H1 (cell line): ENCODE data around the gene MYRF. TPM values are rescaled to one million over a fixed set of nuclear protein-coding genes. Genes with fewer than 3 reads are reported as not detected.

ENCODE experiments used
- CTCF ChIA-PET: fragments of 300-600 bp; sonication (Branson Sonifier 250); formaldehyde crosslinking; loops from one replicate; lab custom pipeline; 2021; ENCODE audit not compliant: partially characterized antibody; lab: Charles Lee
- POLR2A ChIA-PET: fragments of 300-600 bp; sonication (Branson Sonifier 250); formaldehyde crosslinking; loops from one replicate; lab custom pipeline; 2021; ENCODE audit warnings: inconsistent platforms; ENCODE audit not compliant: partially characterized antibody; lab: Charles Lee
- DNase-seq, 2 experiments: peaks; one replicate each; pipeline versions ENCODE4 v3.0.0 to v3.0.0-alpha.2; 2010 to 2022; ENCODE audit warnings: low spot score in 2 of 2, low read depth in 1 of 2, mixed read lengths in 1 of 2
- FAIRE-seq: peaks from 2 replicates; lab custom pipeline; 2011; peaks lifted over from hg19 to GRCh38; lab: Jason Lieb, UNC
- H2AFZ ChIP-seq: 2 replicates; pipeline ENCODE4 v1.8.1; 2012; ENCODE audit warnings: low read length, inconsistent platforms
- H2AK5ac ChIP-seq: 2 replicates; pipeline ENCODE4 v1.6.1; 2013; ENCODE audit warnings: low read depth, low read length
- H2BK120ac ChIP-seq: replicated peaks from 2 replicates; pipeline ENCODE3; 2013; ENCODE audit warnings: low read depth, low read length, inconsistent platforms
- H2BK12ac ChIP-seq: 2 replicates; pipeline ENCODE4 v1.6.1; 2013; ENCODE audit warnings: low read depth, low read length
- H2BK15ac ChIP-seq: 2 replicates; pipeline ENCODE4 v1.6.1; 2013; ENCODE audit warnings: low read length
- H2BK20ac ChIP-seq: 2 replicates; pipeline ENCODE4 v1.6.1; 2013; ENCODE audit warnings: low read length
- H2BK5ac ChIP-seq: 2 replicates; pipeline ENCODE4 v1.6.1; 2013; ENCODE audit warnings: low read depth, low read length
- H3K14ac ChIP-seq: 2 replicates; pipeline ENCODE4 v1.6.1; 2013; ENCODE audit warnings: inconsistent platforms; ENCODE audit not compliant: insufficient read length
- H3K18ac ChIP-seq: 2 replicates; pipeline ENCODE4 v1.6.1; 2013; ENCODE audit warnings: low read length; ENCODE audit errors: extremely low read depth
- H3K23ac ChIP-seq: 2 replicates; pipeline ENCODE4 v1.6.1; 2013; ENCODE audit warnings: inconsistent platforms; ENCODE audit not compliant: insufficient read length
- H3K23me2 ChIP-seq: 2 replicates; pipeline ENCODE4 v1.6.1; 2013; ENCODE audit warnings: low read depth, low read length
- H3K27ac ChIP-seq: 2 replicates; pipeline ENCODE4 v1.6.1; 2011; ENCODE audit warnings: low read depth, low read length, inconsistent platforms
- H3K27me3 ChIP-seq, 4 experiments: replicated peaks in 1 of 4; 1 replicate in 1 of 4; 2 replicates in 3 of 4; pipeline versions ENCODE4 v1.6.1 to v1.8.1; 2011 to 2013; ENCODE audit warnings: low read length in 3 of 4, mild to moderate bottlenecking in 3 of 4, inconsistent platforms in 2 of 4, mixed read lengths in 2 of 4, moderate library complexity in 1 of 4; ENCODE audit not compliant: control insufficient read depth in 3 of 4, insufficient read depth in 3 of 4; ENCODE audit errors: extremely low read depth in 1 of 4
- H3K36me3 ChIP-seq, 4 experiments: 2 replicates each; pipeline versions ENCODE4 v1.6.1 to v1.8.1; 2011 to 2013; ENCODE audit warnings: mild to moderate bottlenecking in 4 of 4, low read length in 3 of 4, moderate library complexity in 2 of 4, control low read depth in 1 of 4, inconsistent platforms in 1 of 4; ENCODE audit not compliant: insufficient read depth in 4 of 4, control insufficient read depth in 2 of 4
- H3K4ac ChIP-seq: replicated peaks from 2 replicates; pipeline ENCODE3; 2013; ENCODE audit warnings: low read length, low read depth, mixed read lengths, inconsistent platforms; ENCODE audit not compliant: insufficient read length
- H3K4me1 ChIP-seq, 4 experiments: replicated peaks in 1 of 4; 1 replicate in 1 of 4; 2 replicates in 3 of 4; pipeline versions ENCODE4 v1.6.1 to v1.8.1; 2011 to 2013; ENCODE audit warnings: low read length in 3 of 4, inconsistent platforms in 2 of 4, mixed read lengths in 1 of 4; ENCODE audit not compliant: insufficient read depth in 4 of 4, control insufficient read depth in 3 of 4
- H3K4me2 ChIP-seq, 2 experiments: 2 replicates each; pipeline versions ENCODE4 v1.6.1 to v1.8.1; 2011 to 2013; ENCODE audit warnings: low read depth in 2 of 2, low read length in 2 of 2, control low read depth in 1 of 2, inconsistent platforms in 1 of 2, mild to moderate bottlenecking in 1 of 2; ENCODE audit not compliant: insufficient read depth in 1 of 2
- H3K4me3 ChIP-seq, 4 experiments: fragments of 200-600, 300-600 bp in 1 of 4; sonication (generic), shearing (Covaris generic), sonication (Bioruptor Twin) in 1 of 4; 2 replicates each; pipeline versions ENCODE4 v1.5.1 to v1.8.1; 2011 to 2016; ENCODE audit warnings: low read length in 4 of 4, low read depth in 3 of 4, control low read depth in 2 of 4, inconsistent platforms in 2 of 4, mild to moderate bottlenecking in 2 of 4, mixed read lengths in 1 of 4, moderate library complexity in 1 of 4; ENCODE audit not compliant: insufficient read depth in 2 of 4; ENCODE audit errors: extremely low read depth in 1 of 4
- H3K56ac ChIP-seq: replicated peaks from 2 replicates; pipeline ENCODE3; 2013; ENCODE audit warnings: low read depth, mild to moderate bottlenecking, mixed read lengths, low read length, inconsistent platforms; ENCODE audit not compliant: insufficient read length
- H3K79me1 ChIP-seq: 2 replicates; pipeline ENCODE4 v1.6.1; 2013; ENCODE audit warnings: low read depth, low read length, control low read depth
- H3K79me2 ChIP-seq, 2 experiments: 2 replicates each; pipeline versions ENCODE4 v1.6.1 to v1.8.1; 2012 to 2013; ENCODE audit warnings: low read length in 2 of 2, mild to moderate bottlenecking in 2 of 2, inconsistent platforms in 1 of 2; ENCODE audit not compliant: insufficient read depth in 2 of 2, control insufficient read depth in 1 of 2
- H3K9ac ChIP-seq, 4 experiments: replicated peaks in 1 of 4; 1 replicate in 1 of 4; 2 replicates in 3 of 4; pipeline versions ENCODE4 v1.6.1 to v1.8.1; 2011 to 2013; ENCODE audit warnings: low read depth in 3 of 4, low read length in 3 of 4, control low read depth in 2 of 4, mild to moderate bottlenecking in 2 of 4, moderate library complexity in 2 of 4, inconsistent platforms in 1 of 4; ENCODE audit errors: extremely low read depth in 1 of 4
- H3K9me3 ChIP-seq, 2 experiments: 2 replicates each; pipeline versions ENCODE4 v1.6.1 to v1.8.1; 2012 to 2013; ENCODE audit warnings: mild to moderate bottlenecking in 2 of 2, moderate library complexity in 2 of 2, control low read depth in 1 of 2, inconsistent platforms in 1 of 2, low read depth in 1 of 2, low read length in 1 of 2, mixed read lengths in 1 of 2; ENCODE audit not compliant: insufficient read depth in 2 of 2
- H4K20me1 ChIP-seq, 2 experiments: replicated peaks in 1 of 2; 2 replicates each; pipeline versions ENCODE3 to v1.8.1; 2011 to 2013; ENCODE audit warnings: inconsistent platforms in 2 of 2, low read length in 2 of 2, mild to moderate bottlenecking in 1 of 2; ENCODE audit not compliant: insufficient read depth in 2 of 2, control insufficient read depth in 1 of 2
- H4K5ac ChIP-seq: 2 replicates; pipeline ENCODE4 v1.6.1; 2013; ENCODE audit warnings: low read length, low read depth, mixed read lengths, inconsistent platforms; ENCODE audit not compliant: insufficient read length
- H4K8ac ChIP-seq: 2 replicates; pipeline ENCODE4 v1.8.0; 2013; ENCODE audit warnings: mild to moderate bottlenecking, moderate library complexity, low read length, inconsistent platforms; ENCODE audit not compliant: insufficient read depth; ENCODE audit errors: extremely low read depth
- H4K91ac ChIP-seq: replicated peaks from 2 replicates; pipeline ENCODE3; 2013; ENCODE audit warnings: low read length, mixed read lengths, inconsistent platforms; ENCODE audit not compliant: insufficient read length
- BCL11A ChIP-seq, 2 experiments: IDR thresholded peaks; one replicate each; pipeline ENCODE4 v1.6.1; 2011; ENCODE audit warnings: low read depth in 2 of 2, low read length in 2 of 2, mild to moderate bottlenecking in 2 of 2
- EZH2 ChIP-seq: fragments of 200-600 bp; sonication (generic); IDR thresholded peaks from 2 replicates; pipeline ENCODE4 v1.7.1; 2012; ENCODE audit warnings: low read depth, mild to moderate bottlenecking, moderate library complexity, low read length, inconsistent platforms; ENCODE audit not compliant: severe bottlenecking
- PHF8 ChIP-seq: fragments of 200-600 bp; sonication (generic); conservative IDR thresholded peaks from 2 replicates; pipeline ENCODE4 v1.7.1; 2012; ENCODE audit warnings: low read depth, mild to moderate bottlenecking, inconsistent platforms, low read length, moderate library complexity
- POLR2A ChIP-seq, 2 experiments: IDR thresholded peaks; 1 replicate in 1 of 2; 2 replicates in 1 of 2; pipeline ENCODE4 v1.6.1; 2011; ENCODE audit warnings: low read depth in 2 of 2, low read length in 2 of 2, mild to moderate bottlenecking in 2 of 2; ENCODE audit errors: control extremely low read depth in 1 of 2
- POLR2AphosphoS5 ChIP-seq: IDR thresholded peaks from 2 replicates; pipeline ENCODE4 v1.6.1; 2011; ENCODE audit warnings: low read depth, low read length
- YY1 ChIP-seq: IDR thresholded peaks from 2 replicates; pipeline ENCODE4 v1.6.1; 2011; ENCODE audit warnings: low read depth, mild to moderate bottlenecking, low read length
- WGBS, 2 experiments: shearing (Covaris generic) in 1 of 2; methylation state at CpG; one replicate each; pipeline versions ENCODE4 v1.1.6 to v1.1.7; 2013 to 2015; ENCODE audit warnings: low lambda C conversion rate in 2 of 2, mixed read lengths in 2 of 2, inconsistent platforms in 1 of 2, low coverage in 1 of 2, missing lambda C conversion rate in 1 of 2; ENCODE audit not compliant: insufficient replicate concordance in 2 of 2, insufficient coverage in 1 of 2, insufficient read length in 1 of 2; ENCODE audit errors: extremely low coverage in 1 of 2, missing lambda C conversion rate in 1 of 2; 5-methylcytosine and 5-hydroxymethylcytosine counted together
- polyA plus RNA-seq, 7 experiments: library from polyadenylated mRNA; depleted of rRNA in 3 of 7; stranded (reverse) in 5 of 7; unstranded in 2 of 7; fragments of >200 nt in 5 of 7; fragments of 200-250 nt in 2 of 7; gene quantifications; 1 replicate in 5 of 7; 2 replicates in 1 of 7; 4 replicates in 1 of 7; pipeline versions ENCODE4 v1.2.1 to v1.2.3, GENCODE V29; 2011 to 2013; ENCODE audit warnings: missing spikeins in 2 of 7, mixed read lengths in 2 of 7
- total RNA-seq: library from RNA; stranded (reverse); fragmentation: NEBNext Ultra II Directional; extraction: Animal tissue kit (Norgen Biotek cat#: 25700); gene quantifications from 2 replicates; pipeline ENCODE4 v1.2.1, GENCODE V29; 2021
- TF ChIP-seq, protein P1 (sequence below): IDR thresholded peaks from 2 replicates; pipeline ENCODE4 v1.6.1; 2012; ENCODE audit warnings: inconsistent platforms
- TF ChIP-seq, protein P2 (sequence below): IDR thresholded peaks from 2 replicates; pipeline ENCODE4 v1.6.1; 2012; ENCODE audit warnings: low read length, inconsistent platforms

Gene MYRF
- total and polyA plus RNA-seq, 2 of the 8 experiments (the other 6 are each of a cell fraction or from before 2014, with no cell fraction given) = 6.0 to 6.1 TPM

DNA sequence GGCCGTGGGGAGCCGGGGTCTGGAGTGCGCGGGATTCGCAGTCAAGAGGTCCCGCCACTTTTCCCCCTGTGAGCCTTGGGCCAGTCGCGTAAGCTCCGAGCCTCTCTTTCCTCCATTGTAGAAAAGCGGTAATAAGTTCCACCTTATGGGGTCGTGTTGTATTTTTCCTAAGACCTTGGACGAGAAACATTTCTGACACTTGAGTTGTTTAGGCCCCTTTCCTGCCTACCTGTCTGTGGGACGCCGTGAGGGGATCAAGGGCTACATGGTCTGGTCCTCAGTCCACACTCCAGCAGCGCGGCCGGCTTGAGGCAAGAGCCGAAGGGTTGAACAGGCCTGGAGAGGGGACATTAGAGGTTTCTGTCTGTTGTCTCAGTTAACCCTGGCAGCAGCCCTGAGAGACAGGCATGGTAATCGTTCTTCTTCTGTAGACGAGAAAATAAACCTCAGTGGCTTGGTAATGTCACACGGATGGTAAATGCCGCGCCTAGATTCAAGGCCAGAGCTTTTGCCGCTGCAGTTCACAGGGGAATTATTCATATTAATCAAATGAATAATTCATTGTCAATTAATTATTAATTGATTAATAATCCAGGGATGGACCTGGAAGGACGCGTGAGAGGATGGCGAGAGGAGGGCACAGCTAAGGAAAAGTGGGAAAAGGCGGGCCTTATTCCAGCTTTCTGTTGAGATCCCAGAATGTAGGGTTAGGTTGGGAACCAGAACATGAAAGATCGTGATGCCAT, 40.8 kb downstream of the MYRF start:
- H3K23ac ChIP-seq = no peak overlapping the region
- H3K18ac ChIP-seq = no peak overlapping the region
- no peak overlapping the region for H2AFZ ChIP-seq
- H3K4me2 ChIP-seq = peak overlapping the region; percentile 68 to 93
- H4K8ac ChIP-seq = peak overlapping the region; percentile 98
- peaks cover 14 to 37% (median 30%) of the 10 kb centered on the region in 4 experiments; a peak in 7 of 8 replicates for H3K36me3 ChIP-seq
- peak overlapping the region; percentile 100 for H2BK5ac ChIP-seq
- H2BK12ac ChIP-seq = no peak overlapping the region
- POLR2A ChIA-PET = interaction anchor here (0.8 to 20.9 kb wide), 24 partner anchors 9 to 331 kb away, joined by 3 to 354 read pairs (median 7); partner anchors contain the start of genes FADS1, FADS2, FTH1 and MYRF
- peaks cover 4 to 6% of the 10 kb centered on the region in 2 experiments for H4K20me1 ChIP-seq
- FAIRE-seq (no peak), DNase-seq (no peak)
- CTCF ChIA-PET = interaction anchor here (0.6 to 10.5 kb wide), 9 partner anchors 13 to 664 kb away, joined by 3 to 168 read pairs (median 5); no protein-coding TSS in a partner anchor
- H3K14ac ChIP-seq = no peak overlapping the region
- peak overlapping the region; percentile 52 for H4K91ac ChIP-seq
- peak overlapping the region; percentile 57 for H3K4ac ChIP-seq
- H3K9ac ChIP-seq = peak overlapping the region; percentile 90 to 100 (median 99)
- H2AK5ac ChIP-seq = no peak overlapping the region; the same call in 1 of the 2 replicates
- no peak overlapping the region for H2BK120ac ChIP-seq
- peak overlapping the region; percentile 68 for H4K5ac ChIP-seq
- H3K79me2 ChIP-seq = peaks cover 8 to 58% of the 10 kb centered on the region in 2 experiments
- no peaks in the 10 kb centered on the region for H3K9me3 ChIP-seq
- H3K56ac ChIP-seq = peak overlapping the region; percentile 96
- peaks cover 2% of the 10 kb centered on the region; the same call in 1 of the 2 replicates for H3K23me2 ChIP-seq
- H3K4me1 ChIP-seq = 0 out of 7 replicates have a peak, but pooled peaks cover 0 to 2% (median 0%) of the 10 kb centered on the region in 4 experiments
- peak overlapping the region; percentile 100 for H3K27ac ChIP-seq
- no peak overlapping the region for H2BK20ac ChIP-seq
- 0 out of 2 replicates have a peak overlapping the region, but pooled peaks have one; percentile 41 for H2BK15ac ChIP-seq
- 10% methylated on average over 26 of the region's 29 CpGs; no CpG with 5 or more reads in 1 of the 2 experiments for WGBS, 2 experiments
- no peaks in the 10 kb centered on the region; the same call in 1 of the 2 replicates for H3K79me1 ChIP-seq
- H3K4me3 ChIP-seq = peak overlapping the region; percentile 86 to 99 (median 98)
- no peaks in the 10 kb centered on the region for H3K27me3 ChIP-seq
- TF ChIP-seq, protein P1, sequence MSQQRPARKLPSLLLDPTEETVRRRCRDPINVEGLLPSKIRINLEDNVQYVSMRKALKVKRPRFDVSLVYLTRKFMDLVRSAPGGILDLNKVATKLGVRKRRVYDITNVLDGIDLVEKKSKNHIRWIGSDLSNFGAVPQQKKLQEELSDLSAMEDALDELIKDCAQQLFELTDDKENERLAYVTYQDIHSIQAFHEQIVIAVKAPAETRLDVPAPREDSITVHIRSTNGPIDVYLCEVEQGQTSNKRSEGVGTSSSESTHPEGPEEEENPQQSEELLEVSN = 0 out of 2 replicates have a peak, but pooled peaks have one; percentile 22
- TF ChIP-seq POLR2A (IDR thresholded peaks at IDR 0.05; ENCODE audit: control extremely low read depth in 1 of 2, low read depth in 2 of 2, low read length in 2 of 2) = peak in 1 of 2 experiments; percentile 73; a peak in 2 of 3 replicates
- no peak for TF ChIP-seq YY1
- no peak for TF ChIP-seq POLR2AphosphoS5
- TF ChIP-seq, protein P2, sequence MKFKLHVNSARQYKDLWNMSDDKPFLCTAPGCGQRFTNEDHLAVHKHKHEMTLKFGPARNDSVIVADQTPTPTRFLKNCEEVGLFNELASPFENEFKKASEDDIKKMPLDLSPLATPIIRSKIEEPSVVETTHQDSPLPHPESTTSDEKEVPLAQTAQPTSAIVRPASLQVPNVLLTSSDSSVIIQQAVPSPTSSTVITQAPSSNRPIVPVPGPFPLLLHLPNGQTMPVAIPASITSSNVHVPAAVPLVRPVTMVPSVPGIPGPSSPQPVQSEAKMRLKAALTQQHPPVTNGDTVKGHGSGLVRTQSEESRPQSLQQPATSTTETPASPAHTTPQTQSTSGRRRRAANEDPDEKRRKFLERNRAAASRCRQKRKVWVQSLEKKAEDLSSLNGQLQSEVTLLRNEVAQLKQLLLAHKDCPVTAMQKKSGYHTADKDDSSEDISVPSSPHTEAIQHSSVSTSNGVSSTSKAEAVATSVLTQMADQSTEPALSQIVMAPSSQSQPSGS = no peak
- no peak for TF ChIP-seq BCL11A (IDR thresholded peaks at IDR 0.05; ENCODE audit: low read depth in 2 of 2, low read length in 2 of 2)
- TF ChIP-seq EZH2 = no peak
- peak; percentile 47; the same call in 1 of the 2 replicates for TF ChIP-seq PHF8
